ENCODE measurements around the gene HDAC4. TPM values are rescaled to one million over a fixed set of nuclear protein-coding genes. Genes with fewer than 3 reads are reported as not detected.

The HDAC4 gene
- total and polyA plus RNA-seq, 2 experiments from 2014 or later = 9.3 to 10.8 TPM

DNA sequence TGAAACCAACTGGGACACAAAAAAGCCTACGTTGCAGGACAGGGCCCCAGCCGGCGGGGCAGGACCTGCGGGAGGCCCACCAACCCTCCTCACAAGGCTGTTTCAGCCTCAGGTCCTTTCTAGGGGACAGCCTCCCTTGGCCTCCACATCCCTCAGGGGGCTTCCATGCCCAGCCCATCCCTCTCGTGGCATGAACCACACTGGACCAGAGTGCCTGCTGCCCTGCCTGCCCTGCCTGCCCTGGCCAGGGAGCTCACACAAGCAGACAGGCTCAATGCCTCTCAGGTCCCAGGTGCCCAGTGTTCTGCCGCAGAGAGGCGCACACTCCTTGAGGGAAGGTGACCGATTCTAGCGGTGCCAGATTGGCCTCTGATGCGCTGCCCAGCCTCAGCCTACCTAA, 57.4 kb downstream of the HDAC4 start:
- Histone ChIP-seq H3K4me1 (ENCODE audit: insufficient read depth) (peaks cover 4% of the 10 kb centered on the region), H3K36me3 (replicated peaks; ENCODE audit: insufficient read depth, low read depth) (no peaks in the 10 kb centered on the region), H3K27me3 (no peaks in the 10 kb centered on the region), H3K4me2 (no peak overlapping the region), H3K9me3 (ENCODE audit: low read depth) (no peaks in the 10 kb centered on the region), H4K20me1 (ENCODE audit: insufficient read depth, poor library complexity, severe bottlenecking) (peaks cover 4% of the 10 kb centered on the region), H3K4me3 (no peak overlapping the region), H3K79me2 (peaks cover 71% of the 10 kb centered on the region), H3K9me2 (replicated peaks; ENCODE audit: insufficient read depth) (no peaks in the 10 kb centered on the region), H3K27ac (no peak overlapping the region), H2AFZ (no peak overlapping the region)
- TF ChIP-seq EZH2 (IDR thresholded peaks at IDR 0.05; ENCODE audit: borderline replicate concordance) (no peak), EZH2phosphoT487 (IDR thresholded peaks at IDR 0.05; ENCODE audit: low read depth, severe bottlenecking, unreplicated experiment) (no peak)
- TF ChIP-seq, protein P1, sequence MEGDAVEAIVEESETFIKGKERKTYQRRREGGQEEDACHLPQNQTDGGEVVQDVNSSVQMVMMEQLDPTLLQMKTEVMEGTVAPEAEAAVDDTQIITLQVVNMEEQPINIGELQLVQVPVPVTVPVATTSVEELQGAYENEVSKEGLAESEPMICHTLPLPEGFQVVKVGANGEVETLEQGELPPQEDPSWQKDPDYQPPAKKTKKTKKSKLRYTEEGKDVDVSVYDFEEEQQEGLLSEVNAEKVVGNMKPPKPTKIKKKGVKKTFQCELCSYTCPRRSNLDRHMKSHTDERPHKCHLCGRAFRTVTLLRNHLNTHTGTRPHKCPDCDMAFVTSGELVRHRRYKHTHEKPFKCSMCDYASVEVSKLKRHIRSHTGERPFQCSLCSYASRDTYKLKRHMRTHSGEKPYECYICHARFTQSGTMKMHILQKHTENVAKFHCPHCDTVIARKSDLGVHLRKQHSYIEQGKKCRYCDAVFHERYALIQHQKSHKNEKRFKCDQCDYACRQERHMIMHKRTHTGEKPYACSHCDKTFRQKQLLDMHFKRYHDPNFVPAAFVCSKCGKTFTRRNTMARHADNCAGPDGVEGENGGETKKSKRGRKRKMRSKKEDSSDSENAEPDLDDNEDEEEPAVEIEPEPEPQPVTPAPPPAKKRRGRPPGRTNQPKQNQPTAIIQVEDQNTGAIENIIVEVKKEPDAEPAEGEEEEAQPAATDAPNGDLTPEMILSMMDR (IDR thresholded peaks at IDR 0.05; ENCODE audit: poor library complexity) = no peak
- 96% methylated on average over 10 of the region's 10 CpGs for WGBS (ENCODE audit: low lambda C conversion rate, missing lambda C conversion rate)
- DNase-seq (ENCODE audit: low spot score) = no peak

DNA sequence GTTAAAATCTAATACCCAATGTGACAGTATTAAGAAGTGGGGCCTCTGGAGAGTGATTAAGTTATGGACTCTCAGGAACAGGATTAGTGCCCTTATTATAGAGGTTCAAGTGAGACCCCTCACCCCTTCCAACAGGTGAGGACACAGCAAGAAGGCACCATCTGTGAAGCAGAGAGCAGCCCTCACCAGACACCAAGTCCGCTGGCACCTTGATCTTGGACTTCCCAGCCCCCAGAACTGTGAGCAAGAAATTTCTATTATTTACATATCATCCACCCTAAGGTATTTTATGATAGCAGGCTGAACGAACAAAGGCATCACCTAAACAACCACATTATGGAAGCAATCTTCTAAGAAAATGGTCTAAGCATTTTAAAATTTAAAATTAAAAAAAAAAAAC, 59.0 kb downstream of the HDAC4 start:
- Histone ChIP-seq H3K36me3 (replicated peaks; ENCODE audit: insufficient read depth, low read depth) (no peaks in the 10 kb centered on the region), H4K20me1 (ENCODE audit: insufficient read depth, poor library complexity, severe bottlenecking) (peaks cover 5% of the 10 kb centered on the region), H3K27ac (no peak overlapping the region), H3K4me1 (ENCODE audit: insufficient read depth) (no peaks in the 10 kb centered on the region), H2AFZ (no peak overlapping the region), H3K79me2 (peaks cover 71% of the 10 kb centered on the region), H3K9me3 (ENCODE audit: low read depth) (no peaks in the 10 kb centered on the region), H3K4me3 (no peak overlapping the region), H3K9me2 (replicated peaks; ENCODE audit: insufficient read depth) (no peaks in the 10 kb centered on the region), H3K4me2 (no peak overlapping the region), H3K27me3 (no peaks in the 10 kb centered on the region)
- 86% methylated on average over 2 of the region's 2 CpGs for WGBS (ENCODE audit: low lambda C conversion rate, missing lambda C conversion rate)
- no peak for DNase-seq (ENCODE audit: low spot score)
- TF ChIP-seq, protein P1 (IDR thresholded peaks at IDR 0.05; ENCODE audit: poor library complexity) = no peak
- no peak for TF ChIP-seq EZH2 (IDR thresholded peaks at IDR 0.05; ENCODE audit: borderline replicate concordance)
- TF ChIP-seq EZH2phosphoT487 (IDR thresholded peaks at IDR 0.05; ENCODE audit: low read depth, severe bottlenecking, unreplicated experiment) = no peak

DNA sequence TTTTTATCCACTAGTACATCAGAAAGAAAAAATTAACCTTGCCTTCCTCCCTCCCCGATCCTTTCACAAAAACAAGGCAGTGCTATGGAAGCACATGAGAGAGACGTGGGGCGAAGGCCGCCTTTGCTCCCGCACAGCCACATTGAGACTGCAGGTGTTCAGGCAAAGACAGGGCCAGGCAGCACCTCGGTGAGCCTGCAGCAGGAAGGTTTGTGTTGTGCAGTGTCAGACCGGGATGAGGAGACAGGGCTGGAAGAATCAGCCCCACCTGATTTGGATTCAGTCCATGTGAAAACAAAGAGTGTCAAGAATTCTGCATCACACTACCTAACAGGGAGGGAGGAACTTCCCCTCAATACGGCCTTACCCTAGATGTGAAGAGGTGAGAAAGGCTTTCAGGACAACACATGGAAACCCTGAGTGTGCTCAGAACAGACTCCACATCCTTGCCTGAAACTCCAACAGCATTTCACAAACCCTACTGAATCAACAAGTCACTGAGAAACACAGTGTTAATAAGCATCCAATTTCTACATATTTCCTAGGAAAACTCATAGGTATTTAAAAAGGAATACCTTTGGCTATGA, 59.6 kb downstream of the HDAC4 start:
- Histone ChIP-seq H3K4me2 (no peak overlapping the region), H3K9me2 (replicated peaks; ENCODE audit: insufficient read depth) (no peaks in the 10 kb centered on the region), H3K27me3 (no peaks in the 10 kb centered on the region), H3K4me1 (ENCODE audit: insufficient read depth) (no peaks in the 10 kb centered on the region), H2AFZ (no peak overlapping the region), H3K36me3 (replicated peaks; ENCODE audit: insufficient read depth, low read depth) (no peaks in the 10 kb centered on the region), H3K4me3 (no peak overlapping the region), H3K9me3 (ENCODE audit: low read depth) (no peaks in the 10 kb centered on the region), H4K20me1 (ENCODE audit: insufficient read depth, poor library complexity, severe bottlenecking) (peaks cover 5% of the 10 kb centered on the region), H3K79me2 (peaks cover 70% of the 10 kb centered on the region), H3K27ac (no peak overlapping the region)
- TF ChIP-seq EZH2phosphoT487 (IDR thresholded peaks at IDR 0.05; ENCODE audit: low read depth, severe bottlenecking, unreplicated experiment) (no peak), EZH2 (IDR thresholded peaks at IDR 0.05; ENCODE audit: borderline replicate concordance) (no peak)
- TF ChIP-seq, protein P1 (IDR thresholded peaks at IDR 0.05; ENCODE audit: poor library complexity) = no peak
- 93% methylated on average over 8 of the region's 8 CpGs for WGBS (ENCODE audit: low lambda C conversion rate, missing lambda C conversion rate)
- no peak for DNase-seq (ENCODE audit: low spot score)
